ENCODE measurements around the gene GNA14.

DNA sequence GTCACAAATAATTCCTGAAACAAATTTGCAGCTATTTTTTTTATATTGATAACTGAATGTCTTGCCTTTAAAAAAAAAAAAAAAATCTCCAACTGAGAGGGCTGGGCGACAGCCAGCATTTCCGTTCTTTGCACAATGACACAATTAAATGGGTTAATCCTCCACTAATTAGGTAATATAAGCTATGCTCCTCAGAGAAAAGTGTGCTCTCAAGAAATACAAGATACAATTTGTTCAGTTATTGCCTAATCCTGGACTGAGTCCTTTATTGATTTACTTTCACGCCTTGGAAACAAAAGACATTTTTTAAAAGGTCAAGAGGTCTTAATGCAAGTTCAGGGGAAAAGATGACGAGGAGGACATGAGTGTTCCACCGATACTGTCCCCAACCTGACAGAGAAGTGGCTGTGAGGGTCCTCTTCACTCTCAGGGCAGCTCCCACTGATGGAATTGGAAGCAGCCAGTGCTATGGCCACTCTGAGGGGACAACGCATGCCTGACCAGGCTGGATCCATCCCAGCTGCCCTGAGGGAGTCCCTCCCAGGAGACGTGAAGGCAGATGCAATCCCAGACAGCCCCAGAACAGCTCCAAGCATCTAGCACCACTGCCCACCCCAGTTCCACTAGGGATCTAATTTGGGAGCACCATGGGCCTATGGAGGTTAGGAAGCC, 220.7 kb downstream of the GNA14 start:
- TF ChIP-seq CBX8 (IDR thresholded peaks at IDR 0.05; ENCODE audit: borderline replicate concordance, low read depth, low read length) (no peak), CTCF (IDR thresholded peaks at IDR 0.05; ENCODE audit: control extremely low read depth in 1 of 3, insufficient read depth in 1 of 3, low read depth in 1 of 3, low read length in 3 of 3) (no peak), EP300 (IDR thresholded peaks at IDR 0.05; ENCODE audit: borderline replicate concordance in 1 of 2, low read depth in 2 of 2, low read length in 2 of 2) (no peak), POLR2A (IDR thresholded peaks at IDR 0.05; ENCODE audit: control extremely low read depth in 1 of 2, low read depth in 2 of 2, low read length in 2 of 2) (no peak), EZH2 (IDR thresholded peaks at IDR 0.05; ENCODE audit: low read depth, low read length, severe bottlenecking) (no peak), RAD21 (IDR thresholded peaks at IDR 0.05 in 1 of 2, conservative IDR thresholded peaks at IDR 0.05 in 1 of 2; ENCODE audit: low read depth in 2 of 2, low read length in 2 of 2) (no peak), TBP (IDR thresholded peaks at IDR 0.05; ENCODE audit: low read depth, low read length) (no peak), CEBPB (IDR thresholded peaks at IDR 0.05; ENCODE audit: low read depth, low read length) (no peak), ATF2 (IDR thresholded peaks at IDR 0.05; ENCODE audit: low read length) (no peak), KDM1A (IDR thresholded peaks at IDR 0.05; ENCODE audit: borderline replicate concordance, low read length) (no peak)
- TF ChIP-seq, protein P1, sequence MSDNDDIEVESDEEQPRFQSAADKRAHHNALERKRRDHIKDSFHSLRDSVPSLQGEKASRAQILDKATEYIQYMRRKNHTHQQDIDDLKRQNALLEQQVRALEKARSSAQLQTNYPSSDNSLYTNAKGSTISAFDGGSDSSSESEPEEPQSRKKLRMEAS (IDR thresholded peaks at IDR 0.05) = no peak
- TF ChIP-seq, protein P2, sequence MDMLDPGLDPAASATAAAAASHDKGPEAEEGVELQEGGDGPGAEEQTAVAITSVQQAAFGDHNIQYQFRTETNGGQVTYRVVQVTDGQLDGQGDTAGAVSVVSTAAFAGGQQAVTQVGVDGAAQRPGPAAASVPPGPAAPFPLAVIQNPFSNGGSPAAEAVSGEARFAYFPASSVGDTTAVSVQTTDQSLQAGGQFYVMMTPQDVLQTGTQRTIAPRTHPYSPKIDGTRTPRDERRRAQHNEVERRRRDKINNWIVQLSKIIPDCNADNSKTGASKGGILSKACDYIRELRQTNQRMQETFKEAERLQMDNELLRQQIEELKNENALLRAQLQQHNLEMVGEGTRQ (IDR thresholded peaks at IDR 0.05; ENCODE audit: low read length) = no peak

All from H1 (cell line).